ENCODE data around the gene CACNA2D4. TPM values are rescaled to one million over a fixed set of nuclear protein-coding genes. Genes with fewer than 3 reads are reported as not detected.
A peak's percentile ranks its signal among the peaks of the same experiment; 100 is the strongest.

The CACNA2D4 gene
- total RNA-seq, 1 experiment from 2014 or later = 1.7 TPM

DNA sequence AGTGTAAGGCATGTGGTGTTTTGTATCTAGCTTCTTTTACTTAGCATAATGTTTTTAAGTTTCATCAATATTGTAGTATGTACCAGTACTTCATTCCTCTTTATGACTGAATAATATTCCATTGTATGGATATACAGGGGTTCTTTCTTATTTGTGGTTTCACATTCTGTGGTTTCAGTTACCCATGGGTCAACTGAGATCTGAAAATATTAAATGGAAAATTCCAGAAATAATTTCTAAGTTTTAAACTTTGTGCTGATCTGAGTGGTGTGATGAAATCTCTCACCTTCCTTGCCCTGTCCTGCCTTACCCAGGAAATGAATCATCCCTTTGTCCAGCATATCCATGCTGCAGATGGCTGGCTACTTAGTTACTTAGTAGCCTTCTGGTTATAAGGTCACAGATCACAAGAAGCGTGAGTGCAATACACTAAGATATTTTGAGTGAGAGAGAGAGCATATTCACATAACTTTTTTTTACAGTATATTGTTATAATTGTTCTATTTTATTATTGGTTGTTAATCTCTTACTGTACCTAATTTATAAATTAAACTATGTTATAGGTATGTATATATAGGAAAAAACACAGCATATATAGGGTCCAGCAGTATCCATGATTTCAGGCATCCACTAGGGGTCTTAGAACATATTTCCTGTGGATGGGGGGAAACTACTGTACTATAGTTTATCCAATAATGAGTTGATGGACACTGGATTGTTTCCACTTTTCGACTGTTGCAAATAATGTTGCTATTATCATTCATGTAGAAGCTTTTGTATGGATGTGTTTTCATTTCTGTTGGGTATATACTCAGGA, 157.7 kb downstream of the CACNA2D4 start:
- RAD21 ChIA-PET (ENCODE audit: low non-redundant PET in 1 of 2, low total read pairs in 2 of 2, uncharacterized antibody in 2 of 2, unreplicated experiment in 2 of 2) = no interaction called here
- Histone ChIP-seq H4K20me1 (ENCODE audit: insufficient read depth) (no peaks in the 10 kb centered on the region), H3K4me2 (ENCODE audit: low read length) (peak overlapping the region; percentile 60), H3K9me2 (ENCODE audit: insufficient read depth) (no peaks in the 10 kb centered on the region), H3K9ac (ENCODE audit: low read length) (no peak overlapping the region), H3K4me1 (ENCODE audit: control insufficient read depth in 1 of 2, insufficient read depth in 2 of 2, low read length in 2 of 2) (peaks cover 14 to 44% of the 10 kb centered on the region in 2 experiments), H3K27me3 (ENCODE audit: insufficient read depth, low read length) (no peaks in the 10 kb centered on the region), H2AFZ (ENCODE audit: low read depth, low read length, poor library complexity, severe bottlenecking) (no peak overlapping the region), H3K36me3 (ENCODE audit: control insufficient read depth in 1 of 2, insufficient read depth in 2 of 2, low read length in 2 of 2) (0 out of 4 replicates have a peak, but pooled peaks cover 0 to 3% of the 10 kb centered on the region in 2 experiments), H3K9me3 (ENCODE audit: control insufficient read depth in 1 of 2, insufficient read depth in 1 of 2, low read depth in 1 of 2, low read length in 2 of 2) (no peaks in the 10 kb centered on the region), H3K27ac (ENCODE audit: low read depth, low read length) (no peak overlapping the region; the same call in 1 of the 2 replicates), H3K79me2 (ENCODE audit: insufficient read depth, low read length) (peaks cover 72% of the 10 kb centered on the region), H3K4me3 (replicated peaks in 1 of 2; ENCODE audit: low read depth in 1 of 2, low read length in 2 of 2) (peak overlapping the region in 1 of 2 experiments; percentile 10; a peak in 2 of 4 replicates)
- CTCF ChIA-PET = no interaction called here
- BruUV-seq (replicated peaks) = no TSS peak
- ATAC-seq (peak; percentile 84), DNase-seq (ENCODE audit: low read depth, low spot score) (peak; percentile 68)
- POLR2A ChIA-PET = no interaction called here
- TF ChIP-seq CBX3 (IDR thresholded peaks at IDR 0.05; ENCODE audit: low read depth) (peak; percentile 63; the same call in 1 of the 2 replicates), ZNF274 (IDR thresholded peaks at IDR 0.05; ENCODE audit: low read depth, low read length) (no peak), ZFX (IDR thresholded peaks at IDR 0.05) (no peak), POLR2AphosphoS5 (IDR thresholded peaks at IDR 0.05; ENCODE audit: low read depth, low read length) (peak; percentile 36; the same call in 1 of the 2 replicates), EGR1 (IDR thresholded peaks at IDR 0.05; ENCODE audit: low read depth) (0 out of 2 replicates have a peak, but pooled peaks have one; percentile 24), CEBPB (IDR thresholded peaks at IDR 0.05; ENCODE audit: low read depth) (peak; percentile 91), SIN3A (IDR thresholded peaks at IDR 0.05; ENCODE audit: low read depth) (no peak), RAD21 (IDR thresholded peaks at IDR 0.05; ENCODE audit: low read depth) (no peak), YY1 (IDR thresholded peaks at IDR 0.05; ENCODE audit: extremely low read depth, insufficient replicate concordance, low read depth, low read length) (no peak), POLR2A (IDR thresholded peaks at IDR 0.05; ENCODE audit: borderline replicate concordance, extremely low read depth, insufficient read depth, insufficient read length) (no peak), FOSL1 (IDR thresholded peaks at IDR 0.05; ENCODE audit: low read depth) (peak; percentile 71), JUND (IDR thresholded peaks at IDR 0.05) (peak; percentile 67), SRF (IDR thresholded peaks at IDR 0.05; ENCODE audit: low read depth) (no peak), ELF1 (IDR thresholded peaks at IDR 0.05; ENCODE audit: borderline replicate concordance, low read depth) (no peak), SP1 (IDR thresholded peaks at IDR 0.05; ENCODE audit: low read depth) (peak; percentile 76), TCF7L2 (IDR thresholded peaks at IDR 0.05; ENCODE audit: borderline replicate concordance, extremely low read depth, insufficient read depth, insufficient read length) (no peak)
- TF ChIP-seq, protein P1, sequence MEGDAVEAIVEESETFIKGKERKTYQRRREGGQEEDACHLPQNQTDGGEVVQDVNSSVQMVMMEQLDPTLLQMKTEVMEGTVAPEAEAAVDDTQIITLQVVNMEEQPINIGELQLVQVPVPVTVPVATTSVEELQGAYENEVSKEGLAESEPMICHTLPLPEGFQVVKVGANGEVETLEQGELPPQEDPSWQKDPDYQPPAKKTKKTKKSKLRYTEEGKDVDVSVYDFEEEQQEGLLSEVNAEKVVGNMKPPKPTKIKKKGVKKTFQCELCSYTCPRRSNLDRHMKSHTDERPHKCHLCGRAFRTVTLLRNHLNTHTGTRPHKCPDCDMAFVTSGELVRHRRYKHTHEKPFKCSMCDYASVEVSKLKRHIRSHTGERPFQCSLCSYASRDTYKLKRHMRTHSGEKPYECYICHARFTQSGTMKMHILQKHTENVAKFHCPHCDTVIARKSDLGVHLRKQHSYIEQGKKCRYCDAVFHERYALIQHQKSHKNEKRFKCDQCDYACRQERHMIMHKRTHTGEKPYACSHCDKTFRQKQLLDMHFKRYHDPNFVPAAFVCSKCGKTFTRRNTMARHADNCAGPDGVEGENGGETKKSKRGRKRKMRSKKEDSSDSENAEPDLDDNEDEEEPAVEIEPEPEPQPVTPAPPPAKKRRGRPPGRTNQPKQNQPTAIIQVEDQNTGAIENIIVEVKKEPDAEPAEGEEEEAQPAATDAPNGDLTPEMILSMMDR (IDR thresholded peaks at IDR 0.05 in 2 of 3, conservative IDR thresholded peaks at IDR 0.05 in 1 of 3; ENCODE audit: borderline replicate concordance in 1 of 3, insufficient read depth in 1 of 3, low read depth in 2 of 3, low read length in 2 of 3) = no peak; a peak in 1 of 6 replicates
- TF ChIP-seq, protein P2, sequence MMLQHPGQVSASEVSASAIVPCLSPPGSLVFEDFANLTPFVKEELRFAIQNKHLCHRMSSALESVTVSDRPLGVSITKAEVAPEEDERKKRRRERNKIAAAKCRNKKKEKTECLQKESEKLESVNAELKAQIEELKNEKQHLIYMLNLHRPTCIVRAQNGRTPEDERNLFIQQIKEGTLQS (IDR thresholded peaks at IDR 0.05) = peak; percentile 31; the same call in 1 of the 2 replicates
- TF ChIP-seq, protein P3, sequence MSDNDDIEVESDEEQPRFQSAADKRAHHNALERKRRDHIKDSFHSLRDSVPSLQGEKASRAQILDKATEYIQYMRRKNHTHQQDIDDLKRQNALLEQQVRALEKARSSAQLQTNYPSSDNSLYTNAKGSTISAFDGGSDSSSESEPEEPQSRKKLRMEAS (IDR thresholded peaks at IDR 0.05) = peak; percentile 43; the same call in 1 of the 2 replicates
- TF ChIP-seq, protein P4, sequence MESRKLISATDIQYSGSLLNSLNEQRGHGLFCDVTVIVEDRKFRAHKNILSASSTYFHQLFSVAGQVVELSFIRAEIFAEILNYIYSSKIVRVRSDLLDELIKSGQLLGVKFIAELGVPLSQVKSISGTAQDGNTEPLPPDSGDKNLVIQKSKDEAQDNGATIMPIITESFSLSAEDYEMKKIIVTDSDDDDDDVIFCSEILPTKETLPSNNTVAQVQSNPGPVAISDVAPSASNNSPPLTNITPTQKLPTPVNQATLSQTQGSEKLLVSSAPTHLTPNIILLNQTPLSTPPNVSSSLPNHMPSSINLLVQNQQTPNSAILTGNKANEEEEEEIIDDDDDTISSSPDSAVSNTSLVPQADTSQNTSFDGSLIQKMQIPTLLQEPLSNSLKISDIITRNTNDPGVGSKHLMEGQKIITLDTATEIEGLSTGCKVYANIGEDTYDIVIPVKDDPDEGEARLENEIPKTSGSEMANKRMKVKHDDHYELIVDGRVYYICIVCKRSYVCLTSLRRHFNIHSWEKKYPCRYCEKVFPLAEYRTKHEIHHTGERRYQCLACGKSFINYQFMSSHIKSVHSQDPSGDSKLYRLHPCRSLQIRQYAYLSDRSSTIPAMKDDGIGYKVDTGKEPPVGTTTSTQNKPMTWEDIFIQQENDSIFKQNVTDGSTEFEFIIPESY (IDR thresholded peaks at IDR 0.05; ENCODE audit: extremely low read depth, insufficient replicate concordance, low read length) = no peak
- intact Hi-C loops (cut with micrococcal nuclease) = no loop called here
